PC-3 (cell line): ENCODE data around the gene GRIA2. TPM values are rescaled to one million over a fixed set of nuclear protein-coding genes. Genes with fewer than 3 reads are reported as not detected.

Source experiments
- ATAC-seq: fragments of 200-7000 bp; cut with Tn5 transposase; 2 replicates; pipeline ENCODE4 v1.9.1; 2020; ENCODE audit warnings: mild to moderate bottlenecking, moderate library complexity
- BruUV-seq: library from RNA; stranded (reverse); fragments of 400-500 nt; replicated peaks from 2 replicates; lab custom pipeline; 2021; lab: Mats Ljungman, UMichigan
- CTCF ChIA-PET: fragments of 300-600 bp; sonication (Branson Sonifier 250); formaldehyde crosslinking; loops from one replicate; lab custom pipeline; 2022; ENCODE audit warnings: antibody characterized with exemption; lab: Charles Lee
- POLR2A ChIA-PET: fragments of 300-600 bp; sonication (Branson Sonifier 250); formaldehyde crosslinking; loops from one replicate; lab custom pipeline; 2022; ENCODE audit warnings: antibody characterized with exemption; ENCODE audit not compliant: unreplicated experiment; lab: Charles Lee
- DNase-seq: peaks from one replicate; pipeline ENCODE4 v3.0.0-alpha.2; 2015
- H2AFZ ChIP-seq: fragments of 300-600 bp; sonication (generic); 2 replicates; pipeline ENCODE4 v1.6.0; 2016; ENCODE audit warnings: antibody characterized with exemption, low read length
- H3F3A ChIP-seq: fragments of 300-600 bp; sonication (generic); one replicate; pipeline ENCODE4 v1.6.0; 2017; ENCODE audit warnings: antibody characterized with exemption, low read length, control low read depth, mild to moderate bottlenecking; ENCODE audit not compliant: unreplicated experiment
- H3K27ac ChIP-seq: fragments of 300-600 bp; sonication (generic); 2 replicates; pipeline ENCODE4 v1.5.1; 2016; ENCODE audit warnings: mild to moderate bottlenecking, low read length
- H3K27me3 ChIP-seq: fragments of 300-600 bp; sonication (generic); 2 replicates; pipeline ENCODE4 v1.6.1; 2016; ENCODE audit warnings: low read length, mixed read lengths
- H3K36me3 ChIP-seq: fragments of 300-600 bp; sonication (generic); 2 replicates; pipeline ENCODE4 v1.6.1; 2016; ENCODE audit warnings: low read depth, mixed run types, low read length, mixed read lengths
- H3K4me1 ChIP-seq: fragments of 300-600 bp; sonication (generic); 2 replicates; pipeline ENCODE4 v1.5.1; 2016; ENCODE audit warnings: low read length; ENCODE audit not compliant: insufficient read depth
- H3K4me2 ChIP-seq: fragments of 300-600 bp; sonication (generic); 2 replicates; pipeline ENCODE4 v1.6.0; 2016; ENCODE audit warnings: low read length
- H3K4me3 ChIP-seq: fragments of 300-600 bp; sonication (generic); 2 replicates; pipeline ENCODE4 v1.5.1; 2016; ENCODE audit warnings: mild to moderate bottlenecking, low read length, mixed read lengths
- H3K79me2 ChIP-seq: fragments of 300-600 bp; sonication (generic); 2 replicates; pipeline ENCODE4 v1.6.1; 2017; ENCODE audit warnings: low read length, mixed read lengths
- H3K9ac ChIP-seq: fragments of 300-600 bp; sonication (generic); 2 replicates; pipeline ENCODE4 v1.6.0; 2016; ENCODE audit warnings: mild to moderate bottlenecking, low read length
- H3K9me2 ChIP-seq: fragments of 300-600 bp; sonication (generic); replicated peaks from 2 replicates; pipeline ENCODE4 v1.6.1; 2016; ENCODE audit warnings: mixed run types, low read length, mixed read lengths
- H3K9me3 ChIP-seq: fragments of 300-600 bp; sonication (generic); 2 replicates; pipeline ENCODE4 v1.6.1; 2016; ENCODE audit warnings: low read length, mixed read lengths
- H4K20me1 ChIP-seq: fragments of 300-600 bp; sonication (generic); 2 replicates; pipeline ENCODE4 v1.6.1; 2016; ENCODE audit warnings: low read length, mixed read lengths
- EZH2 ChIP-seq: fragments of 300-600 bp; sonication (generic); IDR thresholded peaks from one replicate; pipeline ENCODE4 v1.6.1; 2017; ENCODE audit warnings: antibody characterized with exemption, mild to moderate bottlenecking, low read length; ENCODE audit not compliant: unreplicated experiment
- EZH2phosphoT487 ChIP-seq: fragments of 300-600 bp; sonication (generic); IDR thresholded peaks from 2 replicates; pipeline ENCODE4 v1.6.1; 2018; ENCODE audit warnings: mild to moderate bottlenecking, antibody characterized with exemption, low read length, borderline replicate concordance
- intact Hi-C: fragments of 100-400 bp; cut with micrococcal nuclease; formaldehyde crosslinking; loops from 2 replicates; pipeline ENCODE4 v1.9.0; 2023
- total RNA-seq: library from RNA; depleted of rRNA; stranded (reverse); fragments of >200 nt; gene quantifications from 2 replicates; pipeline ENCODE4 v1.2.3, GENCODE V29; 2014
- TF ChIP-seq, protein P1 (sequence below): fragments of 300-600 bp; sonication (generic); conservative IDR thresholded peaks from 2 replicates; pipeline ENCODE4 v1.5.1; 2017; ENCODE audit warnings: antibody characterized with exemption, low read depth, mild to moderate bottlenecking, low read length

Gene GRIA2
- total RNA-seq, 1 experiment from 2014 or later, result not detected

GRCh38 chr4:157372154-157372553 lies 151.6 kb downstream of the GRIA2 start:
- Histone ChIP-seq H3K4me3 (no peak overlapping the region), H3K4me2 (no peak overlapping the region), H3K36me3 (no peaks in the 10 kb centered on the region), H2AFZ (no peak overlapping the region), H3K27ac (no peak overlapping the region), H3K4me1 (no peaks in the 10 kb centered on the region), H3K27me3 (no peaks in the 10 kb centered on the region), H4K20me1 (no peaks in the 10 kb centered on the region), H3K9ac (no peak overlapping the region), H3K9me3 (no peaks in the 10 kb centered on the region), H3K9me2 (no peaks in the 10 kb centered on the region), H3F3A (no peaks in the 10 kb centered on the region), H3K79me2 (no peaks in the 10 kb centered on the region)
- intact Hi-C loops, result loop anchor here (10.0 kb wide), 1 partner anchor 433 kb away; no protein-coding TSS in a partner anchor
- ChIA-PET CTCF (no interaction called here), POLR2A (no interaction called here)
- no peak for ATAC-seq
- no TSS peak for BruUV-seq
- TF ChIP-seq EZH2 (no peak), EZH2phosphoT487 (no peak)
- TF ChIP-seq, protein P1, sequence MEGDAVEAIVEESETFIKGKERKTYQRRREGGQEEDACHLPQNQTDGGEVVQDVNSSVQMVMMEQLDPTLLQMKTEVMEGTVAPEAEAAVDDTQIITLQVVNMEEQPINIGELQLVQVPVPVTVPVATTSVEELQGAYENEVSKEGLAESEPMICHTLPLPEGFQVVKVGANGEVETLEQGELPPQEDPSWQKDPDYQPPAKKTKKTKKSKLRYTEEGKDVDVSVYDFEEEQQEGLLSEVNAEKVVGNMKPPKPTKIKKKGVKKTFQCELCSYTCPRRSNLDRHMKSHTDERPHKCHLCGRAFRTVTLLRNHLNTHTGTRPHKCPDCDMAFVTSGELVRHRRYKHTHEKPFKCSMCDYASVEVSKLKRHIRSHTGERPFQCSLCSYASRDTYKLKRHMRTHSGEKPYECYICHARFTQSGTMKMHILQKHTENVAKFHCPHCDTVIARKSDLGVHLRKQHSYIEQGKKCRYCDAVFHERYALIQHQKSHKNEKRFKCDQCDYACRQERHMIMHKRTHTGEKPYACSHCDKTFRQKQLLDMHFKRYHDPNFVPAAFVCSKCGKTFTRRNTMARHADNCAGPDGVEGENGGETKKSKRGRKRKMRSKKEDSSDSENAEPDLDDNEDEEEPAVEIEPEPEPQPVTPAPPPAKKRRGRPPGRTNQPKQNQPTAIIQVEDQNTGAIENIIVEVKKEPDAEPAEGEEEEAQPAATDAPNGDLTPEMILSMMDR, result no peak
- no peak for DNase-seq

- Histone ChIP-seq H3K4me3 (no peak overlapping the region), H3K27me3 (no peaks in the 10 kb centered on the region), H4K20me1 (no peaks in the 10 kb centered on the region), H3K79me2 (no peaks in the 10 kb centered on the region), H3F3A (no peaks in the 10 kb centered on the region), H3K4me1 (no peaks in the 10 kb centered on the region), H3K4me2 (no peak overlapping the region), H3K36me3 (no peaks in the 10 kb centered on the region), H2AFZ (no peak overlapping the region), H3K9me3 (no peaks in the 10 kb centered on the region), H3K9me2 (no peaks in the 10 kb centered on the region), H3K27ac (no peak overlapping the region), H3K9ac (no peak overlapping the region)
- no peak for ATAC-seq
- ChIA-PET POLR2A (no interaction called here), CTCF (no interaction called here)
- no TSS peak for BruUV-seq
- DNase-seq, result no peak
- TF ChIP-seq EZH2phosphoT487, result no peak
- TF ChIP-seq EZH2, result no peak
- TF ChIP-seq, protein P1, result no peak
- intact Hi-C loops, result loop anchor here (10.0 kb wide), 1 partner anchor 432 kb away; no protein-coding TSS in a partner anchor
Measured at GRCh38 chr4:157372567-157372966, 152.0 kb downstream of the GRIA2 start.

DNA sequence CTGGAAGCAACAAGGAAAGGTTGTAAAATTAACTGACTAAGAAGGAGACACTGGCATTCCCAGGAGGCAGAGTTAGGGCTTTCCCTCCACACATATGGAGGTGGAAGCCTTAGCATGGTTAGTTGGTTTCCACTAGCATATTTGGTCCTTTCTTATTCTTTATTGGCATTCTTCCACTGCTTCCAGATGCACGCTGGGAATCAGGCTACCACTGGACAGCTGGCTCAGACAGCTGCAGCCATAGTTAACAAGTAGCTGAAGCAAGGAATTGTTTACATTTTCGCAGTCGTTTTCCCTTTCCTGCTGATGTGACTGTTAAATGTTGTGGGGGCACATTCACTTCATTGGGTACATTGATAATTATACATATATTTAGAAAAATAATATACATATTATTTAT lies 169.2 kb downstream of the GRIA2 start:
- Histone ChIP-seq H3K27ac (no peak overlapping the region), H3F3A (no peaks in the 10 kb centered on the region), H3K9ac (no peak overlapping the region), H3K27me3 (no peaks in the 10 kb centered on the region), H3K4me2 (no peak overlapping the region), H3K9me3 (no peaks in the 10 kb centered on the region), H3K79me2 (no peaks in the 10 kb centered on the region), H3K4me1 (no peaks in the 10 kb centered on the region), H3K36me3 (no peaks in the 10 kb centered on the region), H4K20me1 (no peaks in the 10 kb centered on the region), H3K4me3 (no peak overlapping the region), H2AFZ (no peak overlapping the region), H3K9me2 (no peaks in the 10 kb centered on the region)
- CTCF ChIA-PET, result no interaction called here
- DNase-seq (no peak), ATAC-seq (no peak)
- BruUV-seq, result no TSS peak
- POLR2A ChIA-PET, result no interaction called here
- TF ChIP-seq EZH2phosphoT487, result no peak
- TF ChIP-seq, protein P1, result no peak
- no peak for TF ChIP-seq EZH2
- intact Hi-C loops, result no loop called here
